ENCODE results near the gene SHLD1. TPM values are rescaled to one million over a fixed set of nuclear protein-coding genes. Genes with fewer than 3 reads are reported as not detected.
"Not testable (repeated sequence)": the region's sequence is repeated elsewhere in the genome, so short reads cannot be mapped to it uniquely, and the experiment has no call there.

The SHLD1 gene
- total and polyA plus RNA-seq, 2 donors (not counting 3 experiments of a cell fraction or from before 2014, with no cell fraction given), result 4.7 to 6.3 TPM

GRCh38 chr20:5781367-5781766 is 31.2 kb downstream of the SHLD1 start:
- DNase-seq (ENCODE audit: low read depth, low spot score); H3K9ac ChIP-seq (replicated peaks; ENCODE audit: extremely low read depth, insufficient read depth, low read length); dilution Hi-C loops (cut with MboI; ENCODE audit: extremely low pct_ligation_motif_present, low sequenced_read_pairs); H3K9me3 ChIP-seq (replicated peaks; ENCODE audit: control insufficient read depth, insufficient read depth, low read length); H3K36me3 ChIP-seq (ENCODE audit: control insufficient read depth in 2 of 2, extremely low read depth in 1 of 2, insufficient read depth in 2 of 2, low read length in 2 of 2); H2AFZ ChIP-seq (ENCODE audit: low read depth, low read length); intact Hi-C loops (cut with micrococcal nuclease); H3K79me2 ChIP-seq (ENCODE audit: control insufficient read depth, insufficient read depth, low read length); POLR2A ChIA-PET; H3K27me3 ChIP-seq (ENCODE audit: control insufficient read depth in 2 of 2, insufficient read depth in 2 of 2, low read length in 2 of 2); BruUV-seq (replicated peaks); FAIRE-seq; H3K27ac ChIP-seq (ENCODE audit: insufficient read depth, low read depth, low read length); H3K4me2 ChIP-seq (ENCODE audit: insufficient read depth, low read length); H3K4me1 ChIP-seq (ENCODE audit: control insufficient read depth, extremely low read depth, insufficient read depth, low read length); H3K4me3 ChIP-seq (replicated peaks in 1 of 3; ENCODE audit: insufficient read depth in 1 of 3, low read depth in 1 of 3, low read length in 3 of 3); H4K20me1 ChIP-seq (replicated peaks; ENCODE audit: control insufficient read depth, extremely low read depth, insufficient read depth, low read length); H3K9me1 ChIP-seq (replicated peaks; ENCODE audit: control insufficient read depth, extremely low read depth, insufficient read depth, low read length): not testable (repeated sequence)
- CTCF ChIA-PET, result interaction anchor here (0.8 kb wide), 1 partner anchor 224 kb away, joined by 3 read pairs; no protein-coding TSS in a partner anchor

GRCh38 chr20:5781798-5782750 is 31.9 kb downstream of the SHLD1 start:
- FAIRE-seq, result no peak

More at GRCh38 chr20:5781798-5782750, 31.9 kb downstream of the SHLD1 start:
- TF ChIP-seq GATA2 (IDR thresholded peaks at IDR 0.05; ENCODE audit: insufficient read depth, insufficient read length, low read depth, low read length) (no peak), POLR2AphosphoS5 (IDR thresholded peaks at IDR 0.05; ENCODE audit: insufficient read depth, low read depth, low read length) (no peak), MYC (IDR thresholded peaks at IDR 0.05; ENCODE audit: low read depth, low read length) (no peak), EZH2 (IDR thresholded peaks at IDR 0.05; ENCODE audit: borderline replicate concordance, low read depth, low read length, severe bottlenecking) (no peak), JUN (IDR thresholded peaks at IDR 0.05; ENCODE audit: borderline replicate concordance, insufficient read depth, insufficient read length, low read depth) (no peak), MAX (IDR thresholded peaks at IDR 0.05; ENCODE audit: insufficient read depth, insufficient read length) (no peak), FOS (IDR thresholded peaks at IDR 0.05; ENCODE audit: borderline replicate concordance, insufficient read depth, low read length) (no peak), POLR2A (IDR thresholded peaks at IDR 0.05; ENCODE audit: low read depth, low read length) (no peak), CTCF (IDR thresholded peaks at IDR 0.05; ENCODE audit: extremely low read depth in 1 of 2, insufficient read depth in 1 of 2, low read depth in 1 of 2, low read length in 2 of 2) (no peak)
- Histone ChIP-seq H3K9ac (replicated peaks; ENCODE audit: extremely low read depth, insufficient read depth, low read length) (no peak overlapping the region), H3K27ac (ENCODE audit: insufficient read depth, low read depth, low read length) (no peak overlapping the region), H3K9me1 (replicated peaks; ENCODE audit: control insufficient read depth, extremely low read depth, insufficient read depth, low read length) (no peaks in the 10 kb centered on the region), H3K4me2 (ENCODE audit: insufficient read depth, low read length) (no peak overlapping the region), H3K79me2 (ENCODE audit: control insufficient read depth, insufficient read depth, low read length) (no peaks in the 10 kb centered on the region), H3K27me3 (ENCODE audit: control insufficient read depth in 2 of 2, insufficient read depth in 2 of 2, low read length in 2 of 2) (no peaks in the 10 kb centered on the region), H3K9me3 (replicated peaks; ENCODE audit: control insufficient read depth, insufficient read depth, low read length) (no peaks in the 10 kb centered on the region), H3K4me1 (ENCODE audit: control insufficient read depth, extremely low read depth, insufficient read depth, low read length) (peaks cover 1% of the 10 kb centered on the region), H3K36me3 (ENCODE audit: control insufficient read depth in 2 of 2, extremely low read depth in 1 of 2, insufficient read depth in 2 of 2, low read length in 2 of 2) (no peaks in the 10 kb centered on the region), H2AFZ (ENCODE audit: low read depth, low read length) (no peak overlapping the region), H3K4me3 (replicated peaks in 1 of 3; ENCODE audit: insufficient read depth in 1 of 3, low read depth in 1 of 3, low read length in 3 of 3) (no peak overlapping the region), H4K20me1 (replicated peaks; ENCODE audit: control insufficient read depth, extremely low read depth, insufficient read depth, low read length) (no peaks in the 10 kb centered on the region)
- ChIA-PET POLR2A (no interaction called here), CTCF (interaction anchor here (0.8 to 3.0 kb wide), 3 partner anchors 16 to 225 kb away, joined by 3 to 12 read pairs (median 3); no protein-coding TSS in a partner anchor)
- intact Hi-C loops (cut with micrococcal nuclease) (no loop called here), dilution Hi-C loops (cut with MboI; ENCODE audit: extremely low pct_ligation_motif_present, low sequenced_read_pairs) (no loop called here)
- BruUV-seq (replicated peaks), result no TSS peak
- no peak for DNase-seq (ENCODE audit: low read depth, low spot score)
